OCI-LY1 (cell line): Measurements from ENCODE around the gene COA1.
A peak's percentile ranks its signal among the peaks of the same experiment; 100 is the strongest.

ENCODE experiments used
- H2AFZ ChIP-seq: fragments of 200-600 bp; sonication (generic), shearing (Covaris generic); 2 replicates; pipeline ENCODE4 v1.6.0; 2014; ENCODE audit warnings: antibody characterized with exemption, mild to moderate bottlenecking, low read length
- H3F3A ChIP-seq: fragments of 200-600 bp; sonication (generic), shearing (Covaris generic); 2 replicates; pipeline ENCODE4 v1.6.0; 2014; ENCODE audit warnings: mild to moderate bottlenecking, antibody characterized with exemption, low read length, moderate library complexity; ENCODE audit not compliant: insufficient read depth
- H3K27ac ChIP-seq: fragments of 200-600 bp; sonication (generic); 2 replicates; pipeline ENCODE4 v1.5.1; 2014; ENCODE audit warnings: low read length, mixed run types, mild to moderate bottlenecking, low read depth; ENCODE audit not compliant: poor library complexity, severe bottlenecking
- H3K27me3 ChIP-seq: fragments of 200-600 bp; sonication (generic); 2 replicates; pipeline ENCODE4 v1.6.0; 2014; ENCODE audit warnings: antibody characterized with exemption, mild to moderate bottlenecking, low read length, moderate library complexity; ENCODE audit not compliant: insufficient read depth
- H3K36me3 ChIP-seq: fragments of 200-600 bp; sonication (generic); 2 replicates; pipeline ENCODE4 v1.6.1; 2014; ENCODE audit warnings: mild to moderate bottlenecking, antibody characterized with exemption, low read length, moderate library complexity, mixed read lengths; ENCODE audit not compliant: insufficient read depth
- H3K4me1 ChIP-seq: fragments of 200-600 bp; sonication (generic); 2 replicates; pipeline ENCODE4 v1.5.1; 2014; ENCODE audit warnings: mild to moderate bottlenecking, low read length, moderate library complexity; ENCODE audit not compliant: insufficient read depth, severe bottlenecking
- H3K4me2 ChIP-seq: fragments of 200-600 bp; sonication (generic), shearing (Covaris generic); 2 replicates; pipeline ENCODE4 v1.6.1; 2014; ENCODE audit warnings: low read length
- H3K4me3 ChIP-seq: fragments of 200-600 bp; sonication (generic); 2 replicates; pipeline ENCODE4 v1.5.1; 2014; ENCODE audit warnings: low read length, low read depth, mild to moderate bottlenecking, mixed read lengths; ENCODE audit not compliant: poor library complexity, severe bottlenecking
- H3K79me2 ChIP-seq: fragments of 200-600 bp; shearing (Covaris generic); 2 replicates; pipeline ENCODE4 v1.6.1; 2016; ENCODE audit warnings: mixed run types, low read length, mixed read lengths; ENCODE audit not compliant: insufficient read depth
- H3K9ac ChIP-seq: fragments of 200-600 bp; sonication (generic), shearing (Covaris generic); 2 replicates; pipeline ENCODE4 v1.6.1; 2014; ENCODE audit warnings: mild to moderate bottlenecking, low read length, mixed read lengths
- H3K9me2 ChIP-seq: fragments of 200-600 bp; sonication (generic), shearing (Covaris generic); 2 replicates; pipeline ENCODE4 v1.6.1; 2014; ENCODE audit warnings: low read depth, mild to moderate bottlenecking, low read length, mixed read lengths
- H3K9me3 ChIP-seq: fragments of 200-600 bp; shearing (Covaris generic); 2 replicates; pipeline ENCODE4 v1.6.1; 2014; ENCODE audit warnings: low read length, mixed read lengths
- H4K20me1 ChIP-seq: fragments of 200-600 bp; sonication (generic), shearing (Covaris generic); 2 replicates; pipeline ENCODE4 v1.6.0; 2016; ENCODE audit warnings: mild to moderate bottlenecking, low read length; ENCODE audit not compliant: insufficient read depth
- CTCF ChIP-seq: fragments of 200-600 bp; sonication (generic), shearing (Covaris generic); IDR thresholded peaks from 2 replicates; pipeline ENCODE4 v1.5.1; 2017; ENCODE audit warnings: mild to moderate bottlenecking, antibody characterized with exemption, low read length, moderate library complexity, mixed read lengths
- EZH2 ChIP-seq: fragments of 200-600 bp; sonication (generic), shearing (Covaris generic); IDR thresholded peaks from 2 replicates; pipeline ENCODE4 v1.8.0; 2017; ENCODE audit warnings: borderline replicate concordance, mixed run types, mild to moderate bottlenecking, antibody characterized with exemption, low read length, moderate library complexity, mixed read lengths

Gene COA1

GRCh38 chr7:43758029-43758821, 28.9 kb upstream of the COA1 start, which contains the start of gene BLVRA:
Gene BLVRA (plus strand): TSS chr7:43758680. CDS start chr7:43771159, 12,479 bp downstream.
- H3K4me1 ChIP-seq = peaks cover 5% of the 10 kb centered on the region
- H2AFZ ChIP-seq = no peak within 1 kb of the TSS
- H3K4me2 ChIP-seq = peak within 1 kb of the TSS; percentile 81
- H3K9me2 ChIP-seq = no peaks in the 10 kb centered on the region
- no peaks in the 10 kb centered on the region for H3K9me3 ChIP-seq
- H3K79me2 ChIP-seq = no peaks in the 10 kb centered on the region
- H3K27ac ChIP-seq = no peak within 1 kb of the TSS
- no peaks in the 10 kb centered on the region for H4K20me1 ChIP-seq
- no peaks in the 10 kb centered on the region for H3K36me3 ChIP-seq
- peak within 1 kb of the TSS; percentile 65 for H3K4me3 ChIP-seq
- no peak for TF ChIP-seq CTCF
- TF ChIP-seq EZH2 = no peak
- H3F3A ChIP-seq = no peaks in the 10 kb centered on the region
- peaks cover 4% of the 10 kb centered on the region; the same call in 1 of the 2 replicates for H3K27me3 ChIP-seq
- peak within 1 kb of the TSS; percentile 47; the same call in 1 of the 2 replicates for H3K9ac ChIP-seq

- Histone ChIP-seq H3K27ac (no peak overlapping the region), H3F3A (no peaks in the 10 kb centered on the region), H3K27me3 (peaks cover 4% of the 10 kb centered on the region; the same call in 1 of the 2 replicates), H3K79me2 (no peaks in the 10 kb centered on the region), H4K20me1 (no peaks in the 10 kb centered on the region), H3K4me2 (no peak overlapping the region), H3K9ac (no peak overlapping the region), H3K4me3 (no peak overlapping the region), H3K9me2 (no peaks in the 10 kb centered on the region), H3K9me3 (no peaks in the 10 kb centered on the region), H2AFZ (no peak overlapping the region), H3K36me3 (no peaks in the 10 kb centered on the region), H3K4me1 (peaks cover 5% of the 10 kb centered on the region)
- TF ChIP-seq CTCF = no peak
- no peak for TF ChIP-seq EZH2
Measured at GRCh38 chr7:43757073-43757720, 27.9 kb upstream of the COA1 start.

- Histone ChIP-seq H2AFZ (no peak overlapping the region), H3K27me3 (peaks cover 4% of the 10 kb centered on the region; the same call in 1 of the 2 replicates), H4K20me1 (no peaks in the 10 kb centered on the region), H3K79me2 (no peaks in the 10 kb centered on the region), H3K36me3 (no peaks in the 10 kb centered on the region), H3K27ac (no peak overlapping the region), H3K4me1 (peaks cover 5% of the 10 kb centered on the region), H3K9me3 (no peaks in the 10 kb centered on the region), H3K4me3 (no peak overlapping the region), H3K9ac (no peak overlapping the region), H3K9me2 (no peaks in the 10 kb centered on the region), H3F3A (no peaks in the 10 kb centered on the region), H3K4me2 (no peak overlapping the region)
- TF ChIP-seq EZH2 = no peak
- TF ChIP-seq CTCF = no peak
Measured at GRCh38 chr7:43756368-43757072, 27.2 kb upstream of the COA1 start.
